BJ (cell line): ENCODE results near the gene CLCN1. TPM values are rescaled to one million over a fixed set of nuclear protein-coding genes. Genes with fewer than 3 reads are reported as not detected.

Experiments
- CTCF ChIA-PET: fragments of 350-600 bp; formaldehyde crosslinking; extraction: SDS; loops from one replicate; lab custom pipeline; 2021; ENCODE audit warnings: antibody characterized with exemption, inconsistent platforms; lab: Yijun Ruan, JAX
- POLR2A ChIA-PET: fragments of 300-600 bp; sonication (Branson Sonifier 250); formaldehyde crosslinking; extraction: SDS; loops from one replicate; lab custom pipeline; 2021; ENCODE audit warnings: antibody characterized with exemption; lab: Charles Lee
- DNase-seq: peaks from one replicate; pipeline ENCODE4 v3.0.0-alpha.2; 2011; ENCODE audit warnings: low read depth
- H3K27me3 ChIP-seq: 2 replicates; pipeline ENCODE4 v1.6.0; 2011; ENCODE audit warnings: low read length; ENCODE audit not compliant: control insufficient read depth, insufficient read depth
- H3K36me3 ChIP-seq: 2 replicates; pipeline ENCODE4 v1.5.1; 2011; ENCODE audit warnings: low read length; ENCODE audit not compliant: control insufficient read depth, insufficient read depth
- H3K4me3 ChIP-seq: 2 replicates; pipeline ENCODE4 v1.5.1; 2011; ENCODE audit warnings: low read depth, mild to moderate bottlenecking, control low read depth, low read length
- polyA plus RNA-seq: library from polyadenylated mRNA; depleted of rRNA; stranded (reverse); fragments of >200 nt; gene quantifications from 2 replicates; pipeline ENCODE4 v1.2.3, GENCODE V29; 2011
- TF ChIP-seq, protein P1 (sequence below): IDR thresholded peaks from 2 replicates; pipeline ENCODE4 v1.5.1; 2011; ENCODE audit warnings: low read depth, mild to moderate bottlenecking, control low read depth, inconsistent platforms, low read length, moderate library complexity; ENCODE audit not compliant: insufficient read depth

The CLCN1 gene
- polyA plus RNA-seq, 1 experiment = not detected

DNA sequence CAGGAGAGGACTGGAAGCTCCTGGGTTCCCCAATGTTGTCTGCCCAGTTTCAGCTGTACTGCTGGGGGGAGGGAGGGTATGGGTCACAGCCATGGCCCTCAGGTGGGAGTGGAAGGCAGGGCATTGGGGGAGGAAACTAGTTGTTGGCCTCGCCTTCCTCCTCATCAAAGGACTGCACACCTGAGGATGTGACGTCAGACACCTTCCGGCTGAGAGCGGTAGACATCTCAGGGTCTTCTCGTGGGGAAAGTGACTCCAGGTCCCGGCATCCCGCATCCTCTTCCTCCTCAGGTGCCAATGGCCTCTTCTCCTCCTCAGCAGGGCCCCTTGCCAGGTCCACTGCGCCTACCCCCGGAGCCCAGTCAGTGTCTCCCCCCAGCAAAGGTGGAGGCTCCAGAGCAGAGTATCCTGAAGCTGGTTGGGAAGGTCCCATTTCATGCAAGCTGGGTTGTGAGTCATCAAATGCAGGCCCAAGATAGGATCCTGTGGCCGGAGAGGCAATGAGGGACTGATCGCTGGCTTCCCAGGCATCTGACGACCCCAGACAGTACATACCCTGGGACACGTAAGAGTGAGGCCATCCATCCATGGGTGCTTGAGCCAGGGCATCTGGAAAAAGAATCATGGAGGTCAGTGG is 40.6 kb downstream of the CLCN1 start:
- no peak overlapping the region for H3K4me3 ChIP-seq
- ChIA-PET CTCF (interaction anchor here (1.4 to 1.5 kb wide), 2 partner anchors 13 to 116 kb away, joined by 3 to 4 read pairs; no protein-coding TSS in a partner anchor), POLR2A (no interaction called here)
- TF ChIP-seq, protein P1, sequence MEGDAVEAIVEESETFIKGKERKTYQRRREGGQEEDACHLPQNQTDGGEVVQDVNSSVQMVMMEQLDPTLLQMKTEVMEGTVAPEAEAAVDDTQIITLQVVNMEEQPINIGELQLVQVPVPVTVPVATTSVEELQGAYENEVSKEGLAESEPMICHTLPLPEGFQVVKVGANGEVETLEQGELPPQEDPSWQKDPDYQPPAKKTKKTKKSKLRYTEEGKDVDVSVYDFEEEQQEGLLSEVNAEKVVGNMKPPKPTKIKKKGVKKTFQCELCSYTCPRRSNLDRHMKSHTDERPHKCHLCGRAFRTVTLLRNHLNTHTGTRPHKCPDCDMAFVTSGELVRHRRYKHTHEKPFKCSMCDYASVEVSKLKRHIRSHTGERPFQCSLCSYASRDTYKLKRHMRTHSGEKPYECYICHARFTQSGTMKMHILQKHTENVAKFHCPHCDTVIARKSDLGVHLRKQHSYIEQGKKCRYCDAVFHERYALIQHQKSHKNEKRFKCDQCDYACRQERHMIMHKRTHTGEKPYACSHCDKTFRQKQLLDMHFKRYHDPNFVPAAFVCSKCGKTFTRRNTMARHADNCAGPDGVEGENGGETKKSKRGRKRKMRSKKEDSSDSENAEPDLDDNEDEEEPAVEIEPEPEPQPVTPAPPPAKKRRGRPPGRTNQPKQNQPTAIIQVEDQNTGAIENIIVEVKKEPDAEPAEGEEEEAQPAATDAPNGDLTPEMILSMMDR = no peak
- DNase-seq = no peak
- no peaks in the 10 kb centered on the region for H3K36me3 ChIP-seq
- H3K27me3 ChIP-seq = peaks cover 15% of the 10 kb centered on the region

DNA sequence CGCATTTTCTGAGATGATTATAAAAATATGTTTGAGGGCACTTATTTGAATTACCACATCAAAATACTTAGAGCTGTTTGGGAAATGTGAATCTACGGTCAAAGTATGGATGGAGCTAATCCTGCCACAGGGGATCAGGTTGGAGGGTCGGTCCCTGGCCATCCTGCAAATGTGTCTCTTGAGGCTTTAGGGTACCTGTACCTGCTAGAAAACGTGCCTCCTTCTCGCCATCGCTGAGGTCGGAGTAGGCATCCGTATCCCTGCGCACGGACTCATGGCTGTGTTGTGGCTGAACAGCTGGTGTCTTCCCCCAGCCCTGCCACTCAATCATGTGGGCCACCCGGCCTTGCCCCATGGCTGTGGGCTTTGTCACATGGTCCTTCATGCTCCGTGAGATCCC is 42.7 kb downstream of the CLCN1 start:
- DNase-seq = no peak
- CTCF ChIA-PET = interaction anchor here (0.7 to 1.0 kb wide), 2 partner anchors 10 to 87 kb away, joined by 3 read pairs; no protein-coding TSS in a partner anchor

DNA sequence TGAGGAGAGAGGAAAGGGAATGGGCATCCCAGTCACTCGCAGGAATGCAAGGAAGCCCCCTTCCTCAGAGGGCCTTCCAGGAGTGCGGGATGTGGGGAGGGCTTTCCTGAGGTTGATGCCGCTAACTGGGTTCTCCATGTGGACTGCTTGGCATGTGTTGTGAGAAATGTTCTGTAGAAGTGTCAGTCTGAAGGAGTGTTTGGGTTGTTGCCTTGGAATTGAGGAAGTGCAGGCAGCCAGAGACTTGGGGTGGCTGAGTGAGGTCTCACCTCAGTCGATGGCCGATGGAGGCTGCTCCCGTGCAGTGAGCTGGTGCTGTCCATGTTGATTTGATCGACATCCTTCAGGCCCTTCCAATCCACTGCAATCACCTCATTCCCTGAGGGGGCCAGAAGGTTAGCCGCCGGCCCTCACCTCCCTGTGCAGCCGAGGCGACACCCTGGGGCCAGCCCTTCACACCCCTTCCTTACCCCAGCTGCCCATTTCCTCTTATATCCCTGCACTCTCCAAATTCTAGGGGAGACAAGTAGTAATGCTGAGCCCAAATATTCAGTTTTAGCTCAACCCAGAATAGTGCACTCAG is 44.0 kb downstream of the CLCN1 start:
- CTCF ChIA-PET = interaction anchor here (1.0 to 1.4 kb wide), 3 partner anchors 9 to 20 kb away, joined by 3 to 4 read pairs (median 3); no protein-coding TSS in a partner anchor
- POLR2A ChIA-PET = no interaction called here
- TF ChIP-seq, protein P1 = no peak

More for the DNA sequence above, 42.7 kb downstream of the CLCN1 start:
- Histone ChIP-seq H3K4me3 (no peak overlapping the region), H3K36me3 (no peaks in the 10 kb centered on the region), H3K27me3 (peaks cover 22% of the 10 kb centered on the region)
- TF ChIP-seq, protein P1 = no peak
- POLR2A ChIA-PET = no interaction called here

GRCh38 chr7:143360788-143361551 is 45.1 kb downstream of the CLCN1 start:
- CTCF ChIA-PET = interaction anchor here (1.0 to 1.4 kb wide), 3 partner anchors 10 to 19 kb away, joined by 3 to 4 read pairs (median 3); no protein-coding TSS in a partner anchor

More for the DNA sequence above, 44.0 kb downstream of the CLCN1 start:
- Histone ChIP-seq H3K4me3 (no peak overlapping the region), H3K36me3 (no peaks in the 10 kb centered on the region), H3K27me3 (peaks cover 27% of the 10 kb centered on the region)
- no peak for DNase-seq

More at GRCh38 chr7:143360788-143361551, 45.1 kb downstream of the CLCN1 start:
- POLR2A ChIA-PET = no interaction called here
- H3K27me3 ChIP-seq = peaks cover 26% of the 10 kb centered on the region
- H3K36me3 ChIP-seq = no peaks in the 10 kb centered on the region
- no peak for DNase-seq
- TF ChIP-seq, protein P1 = no peak
- H3K4me3 ChIP-seq = no peak overlapping the region
